HL-60/S4 treated with phorbol 12-myristate 13-acetate at 8.2 ng/mL for 4 days and 3 days (cell line): ENCODE results near the gene GCN1.
"Not testable (repeated sequence)": the region's sequence is repeated elsewhere in the genome, so short reads cannot be mapped to it uniquely, and the experiment has no call there.

ENCODE experiments used
- in situ Hi-C: fragments of 300-500 bp; cut with MboI; formaldehyde crosslinking; loops from 2 replicates; pipeline ENCODE4 v1.15.0; 2022; ENCODE audit warnings: low sequenced_read_pairs

The GCN1 gene

GRCh38 chr12:120214626-120215356 is 20.3 kb upstream of the GCN1 start:
- in situ Hi-C loops, result no loop called here

GRCh38 chr12:120213758-120214157 is 19.2 kb upstream of the GCN1 start:
- in situ Hi-C loops, result no loop called here

- in situ Hi-C loops, result not testable (repeated sequence)
Observed at GRCh38 chr12:120213182-120213581, 18.7 kb upstream of the GCN1 start.

DNA sequence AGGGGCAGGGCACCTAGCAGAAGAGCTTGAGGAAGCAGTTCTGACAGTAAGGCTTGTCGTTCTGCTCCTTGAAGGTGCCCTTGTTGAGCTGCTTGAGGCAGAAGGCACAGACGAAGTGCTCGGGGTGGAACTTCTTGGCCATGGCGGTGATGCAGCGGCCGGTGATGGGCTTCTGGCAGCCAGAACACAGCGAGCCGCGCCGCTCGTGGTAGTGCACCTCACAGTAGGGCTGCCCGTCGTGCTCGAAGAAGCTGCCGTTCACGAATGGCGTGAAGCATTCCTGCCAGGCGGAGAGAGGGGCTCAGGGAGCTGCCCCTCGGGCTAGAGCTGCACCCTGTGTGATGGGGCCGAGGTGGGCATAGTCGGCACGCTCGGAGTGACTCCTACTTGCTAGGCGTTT is 17.8 kb upstream of the GCN1 start:
- in situ Hi-C loops, result no loop called here

DNA sequence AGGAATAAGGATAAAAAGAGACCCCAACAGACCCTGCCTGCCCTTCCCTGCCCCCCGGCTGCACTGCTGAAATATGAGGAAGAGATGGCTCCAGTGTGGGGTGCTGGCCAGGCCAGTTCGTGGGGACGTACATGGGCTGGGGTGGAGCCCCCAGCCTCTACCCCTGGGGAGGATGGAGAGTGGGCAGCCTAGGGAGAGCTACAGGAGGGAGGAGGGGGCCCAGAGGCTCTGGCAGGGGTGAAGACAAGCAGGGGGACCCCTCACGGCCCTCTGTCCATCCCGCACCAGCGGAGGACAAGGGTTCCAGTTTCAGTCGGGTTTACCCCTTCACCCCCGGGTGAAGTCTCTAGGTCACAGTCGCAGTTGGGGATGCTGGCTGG is 17.4 kb upstream of the GCN1 start:
- in situ Hi-C loops, result no loop called here

- in situ Hi-C loops, result no loop called here
Observed at GRCh38 chr12:120211243-120211903, 16.9 kb upstream of the GCN1 start.

DNA sequence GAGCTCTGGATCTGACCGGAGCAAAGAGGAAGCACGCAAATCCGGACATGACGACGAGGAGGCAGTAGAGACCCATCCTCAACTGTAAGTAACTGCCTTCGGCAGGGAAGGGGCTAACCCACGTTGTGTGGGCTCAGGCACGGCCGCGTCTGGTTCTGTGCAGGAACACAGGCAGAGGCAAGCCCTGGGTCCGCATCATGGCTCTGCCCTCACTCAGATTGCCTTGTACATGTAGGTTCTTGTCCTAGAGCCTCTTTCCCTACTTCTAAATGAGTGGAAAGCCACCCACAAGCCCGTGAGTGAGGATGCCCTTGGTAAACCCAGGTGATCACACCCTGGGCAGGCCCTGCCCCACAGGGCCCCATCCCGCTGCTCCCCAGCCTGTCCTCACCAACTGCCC is 15.3 kb upstream of the GCN1 start:
- in situ Hi-C loops, result no loop called here

- in situ Hi-C loops, result no loop called here
Observed at GRCh38 chr12:120207227-120207626, 12.7 kb upstream of the GCN1 start.

GRCh38 chr12:120206781-120207180 is 12.3 kb upstream of the GCN1 start:
- in situ Hi-C loops, result not testable (repeated sequence)

DNA sequence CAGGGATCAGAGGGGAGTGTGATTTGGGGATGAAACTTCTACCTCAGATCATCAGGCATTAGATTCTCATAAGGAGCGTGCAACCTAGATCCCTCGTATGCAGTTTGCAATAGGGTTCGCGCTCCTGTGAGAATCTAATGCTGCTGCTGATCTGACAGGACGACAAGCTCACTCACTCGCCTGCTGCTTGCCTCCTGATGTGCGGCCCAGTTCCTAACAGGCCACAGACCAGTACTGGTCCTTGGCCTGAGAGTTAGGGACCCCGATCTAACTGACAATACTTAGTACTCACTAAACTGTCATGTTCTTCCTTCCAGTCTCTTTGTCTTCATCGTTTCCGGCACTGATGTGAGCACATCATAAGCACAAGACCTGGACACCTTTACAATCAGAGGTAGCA is 11.7 kb upstream of the GCN1 start:
- in situ Hi-C loops, result no loop called here

- in situ Hi-C loops, result no loop called here
Observed at GRCh38 chr12:120204171-120204570, 9.7 kb upstream of the GCN1 start.

DNA sequence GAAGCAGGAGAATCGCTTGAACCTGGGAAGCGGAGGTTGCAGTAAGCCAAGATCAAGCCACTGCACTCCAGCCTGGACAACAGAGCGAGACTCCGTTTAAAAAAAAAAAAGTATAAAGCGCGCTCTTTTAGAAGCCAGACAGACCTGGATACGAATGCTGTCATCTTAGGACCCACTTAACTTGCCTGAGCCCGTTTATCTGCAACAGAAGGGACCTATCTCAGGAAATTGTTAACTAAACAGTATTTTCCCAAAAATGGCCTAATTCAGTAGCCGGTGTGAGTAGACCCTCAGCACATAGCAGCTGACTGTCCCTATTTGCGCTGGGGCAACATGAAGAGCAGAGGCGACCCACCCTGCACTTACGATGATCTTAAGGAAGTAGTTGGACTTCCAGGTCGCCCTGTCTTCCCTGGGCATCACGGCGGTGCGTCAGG is 5.9 kb upstream of the GCN1 start:
- in situ Hi-C loops, result no loop called here

DNA sequence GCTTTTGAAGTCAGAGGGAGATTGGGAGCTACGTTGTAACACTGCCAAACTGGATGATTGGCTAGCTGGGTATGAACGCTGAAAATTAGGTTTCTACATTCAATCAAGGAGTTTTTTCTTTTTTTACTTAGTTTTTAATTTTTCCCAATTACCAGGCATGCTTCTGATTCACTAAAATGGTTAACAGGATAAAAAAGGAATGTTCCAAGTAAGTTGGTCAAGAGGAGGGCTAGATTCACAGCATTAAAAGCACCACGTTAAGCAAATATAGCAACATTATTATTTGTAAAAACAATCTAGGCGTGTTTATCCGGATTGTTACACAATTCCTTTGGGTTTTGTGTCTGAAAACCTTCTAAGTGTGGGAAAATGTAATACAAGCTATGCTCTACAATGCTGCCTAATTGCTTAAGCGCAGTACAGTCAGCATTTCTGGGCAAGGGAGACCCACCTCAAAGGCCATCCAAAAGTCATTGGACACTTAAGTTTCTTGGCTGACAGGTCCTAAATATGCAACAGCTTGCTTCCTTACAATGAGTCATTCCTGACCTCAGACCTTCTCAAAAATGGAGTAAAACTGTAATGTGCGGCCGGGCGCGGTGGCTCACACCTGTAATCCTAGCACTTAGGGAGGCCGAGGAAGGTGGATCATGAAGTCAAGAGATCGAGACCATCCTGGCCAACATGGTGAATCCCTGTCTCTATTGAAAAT is 5.2 kb upstream of the GCN1 start:
- in situ Hi-C loops, result no loop called here

GRCh38 chr12:120199025-120199424 is 4.5 kb upstream of the GCN1 start:
- in situ Hi-C loops, result no loop called here

- in situ Hi-C loops, result no loop called here
Observed at GRCh38 chr12:120197542-120197887, 3.0 kb upstream of the GCN1 start.

DNA sequence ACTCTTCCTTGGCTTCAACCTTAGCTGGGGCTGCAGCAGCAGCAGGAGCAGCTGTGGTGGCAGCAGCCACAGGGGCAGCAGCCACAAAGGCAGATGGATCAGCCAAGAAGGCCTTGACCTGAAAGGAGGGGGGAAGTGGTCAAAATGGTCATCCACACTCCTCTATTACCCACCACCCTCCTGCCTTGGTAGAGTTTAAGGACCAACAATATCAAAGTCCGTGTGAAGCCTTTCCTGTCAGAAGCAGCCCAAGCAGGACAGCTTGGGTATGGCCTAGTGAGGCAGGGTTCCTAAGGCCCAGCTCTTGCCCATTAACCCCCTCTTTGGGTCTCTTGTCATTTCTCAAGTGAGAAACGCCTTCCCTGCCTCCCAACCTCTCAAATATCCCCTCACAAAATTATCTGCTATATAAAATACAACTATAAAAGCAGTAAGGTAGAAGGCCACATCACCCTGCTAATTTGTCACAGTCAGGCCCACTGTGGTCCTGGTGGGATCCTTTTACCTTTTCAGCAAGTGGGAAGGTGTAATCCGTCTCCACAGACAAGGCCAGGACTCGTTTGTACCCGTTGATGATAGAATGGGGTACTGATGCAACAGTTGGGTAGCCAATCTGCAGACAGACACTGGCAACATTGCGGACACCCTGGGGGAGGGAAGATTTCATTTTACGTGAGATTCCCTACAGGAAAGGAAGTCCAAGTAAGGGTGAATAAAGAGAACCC is 2.5 kb upstream of the GCN1 start:
- in situ Hi-C loops, result not testable (repeated sequence)

- in situ Hi-C loops, result no loop called here
Observed at GRCh38 chr12:120196363-120196762, 1.8 kb upstream of the GCN1 start.

- in situ Hi-C loops, result no loop called here
Observed at GRCh38 chr12:120194226-120194533, 335 bp downstream of the GCN1 start.

DNA sequence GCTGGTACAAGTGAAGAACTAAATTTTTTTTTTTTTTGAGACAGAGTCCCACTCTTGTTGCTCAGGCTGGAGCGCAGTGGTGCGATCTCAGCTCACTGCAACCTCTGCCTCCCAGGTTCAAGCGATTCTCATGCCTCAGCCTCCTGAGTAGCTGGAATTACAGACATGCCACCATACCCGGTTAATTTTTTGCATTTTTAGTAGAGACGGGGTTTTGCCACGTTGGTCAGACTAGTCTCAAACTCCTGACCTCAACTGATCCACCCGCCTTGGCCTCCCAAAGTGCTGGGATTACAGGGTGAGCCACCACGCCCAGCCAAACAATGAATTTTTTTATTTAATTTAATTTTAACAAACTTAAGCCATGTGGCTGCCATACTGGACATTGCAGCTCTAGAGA is 1.2 kb downstream of the GCN1 start:
- in situ Hi-C loops, result not testable (repeated sequence)

GRCh38 chr12:120190985-120191480 is 3.5 kb downstream of the GCN1 start:
- in situ Hi-C loops, result no loop called here

DNA sequence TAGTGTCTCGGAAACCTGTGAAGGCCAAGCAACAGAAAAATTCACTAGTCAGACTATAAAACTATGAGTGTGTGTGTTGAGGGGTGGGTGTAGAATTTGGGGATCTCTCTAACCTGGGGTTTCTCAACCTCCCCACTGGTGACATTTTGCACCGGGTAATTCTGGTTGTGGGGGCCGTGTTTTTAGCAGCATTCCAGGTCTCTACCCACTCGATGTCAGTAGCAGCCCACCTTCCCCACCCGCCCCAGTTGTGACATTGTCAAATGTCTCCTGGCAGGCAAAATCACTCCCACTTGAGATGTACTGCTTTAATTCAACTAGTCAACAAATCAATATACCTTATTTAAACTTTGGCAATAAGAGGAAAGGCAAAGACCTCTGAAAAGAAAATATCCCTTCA is 4.1 kb downstream of the GCN1 start:
- in situ Hi-C loops, result no loop called here

- in situ Hi-C loops, result no loop called here
Observed at GRCh38 chr12:120186654-120187053, 7.9 kb downstream of the GCN1 start.
